ENCODE measurements around the gene PTPRG. TPM values are rescaled to one million over a fixed set of nuclear protein-coding genes. Genes with fewer than 3 reads are reported as not detected.

The PTPRG gene
- total RNA-seq, 2 experiments from 2014 or later = 0.13 to 0.70 TPM

DNA sequence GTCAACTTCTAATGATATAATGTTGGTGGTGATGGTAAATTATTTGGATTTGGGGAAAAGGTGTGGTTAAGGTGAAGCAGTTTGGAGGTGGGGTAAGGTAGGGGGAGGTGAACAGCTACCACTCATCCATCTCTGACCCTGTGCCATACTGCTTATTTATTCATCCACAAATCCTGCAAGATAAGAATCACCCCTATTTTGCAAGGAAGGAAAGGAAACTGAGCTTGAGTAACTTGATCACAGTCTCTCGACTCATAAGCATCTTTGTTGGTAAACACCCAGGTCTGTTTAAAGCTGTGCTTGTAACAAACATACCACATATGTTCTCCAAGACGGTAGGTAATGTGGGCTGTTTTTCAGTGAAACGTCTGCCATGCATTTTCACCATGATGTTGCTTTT is 67.3 kb downstream of the PTPRG start:
- H3K4me2 ChIP-seq (ENCODE audit: low read length) = no peak overlapping the region
- no peaks in the 10 kb centered on the region for H4K20me1 ChIP-seq (ENCODE audit: insufficient read depth, low read length)
- H3K79me2 ChIP-seq (ENCODE audit: insufficient read depth, low read depth, low read length) = no peaks in the 10 kb centered on the region
- TF ChIP-seq, protein P1, sequence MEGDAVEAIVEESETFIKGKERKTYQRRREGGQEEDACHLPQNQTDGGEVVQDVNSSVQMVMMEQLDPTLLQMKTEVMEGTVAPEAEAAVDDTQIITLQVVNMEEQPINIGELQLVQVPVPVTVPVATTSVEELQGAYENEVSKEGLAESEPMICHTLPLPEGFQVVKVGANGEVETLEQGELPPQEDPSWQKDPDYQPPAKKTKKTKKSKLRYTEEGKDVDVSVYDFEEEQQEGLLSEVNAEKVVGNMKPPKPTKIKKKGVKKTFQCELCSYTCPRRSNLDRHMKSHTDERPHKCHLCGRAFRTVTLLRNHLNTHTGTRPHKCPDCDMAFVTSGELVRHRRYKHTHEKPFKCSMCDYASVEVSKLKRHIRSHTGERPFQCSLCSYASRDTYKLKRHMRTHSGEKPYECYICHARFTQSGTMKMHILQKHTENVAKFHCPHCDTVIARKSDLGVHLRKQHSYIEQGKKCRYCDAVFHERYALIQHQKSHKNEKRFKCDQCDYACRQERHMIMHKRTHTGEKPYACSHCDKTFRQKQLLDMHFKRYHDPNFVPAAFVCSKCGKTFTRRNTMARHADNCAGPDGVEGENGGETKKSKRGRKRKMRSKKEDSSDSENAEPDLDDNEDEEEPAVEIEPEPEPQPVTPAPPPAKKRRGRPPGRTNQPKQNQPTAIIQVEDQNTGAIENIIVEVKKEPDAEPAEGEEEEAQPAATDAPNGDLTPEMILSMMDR (conservative IDR thresholded peaks at IDR 0.05; ENCODE audit: low read length) = no peak
- no peak for TF ChIP-seq EZH2phosphoT487 (IDR thresholded peaks at IDR 0.05; ENCODE audit: borderline replicate concordance, low read depth, low read length)
- no TSS peak for BruUV-seq (replicated peaks)
- no peaks in the 10 kb centered on the region for H3K9me2 ChIP-seq (ENCODE audit: insufficient read depth, low read length)
- no peak overlapping the region for H2AFZ ChIP-seq (ENCODE audit: low read length)
- ChIA-PET CTCF (ENCODE audit: unreplicated experiment) (no interaction called here), POLR2A (no interaction called here)
- no peak for DNase-seq (ENCODE audit: low spot score)
- no peaks in the 10 kb centered on the region for H3K36me3 ChIP-seq (ENCODE audit: insufficient read depth, low read length)
- no peak overlapping the region for H3K4me3 ChIP-seq (ENCODE audit: low read depth, low read length, poor library complexity, severe bottlenecking)
- intact Hi-C loops (cut with micrococcal nuclease; ENCODE audit: unreplicated experiment) = no loop called here
- H3K4me1 ChIP-seq (ENCODE audit: insufficient read depth, low read length, poor library complexity, severe bottlenecking) = peaks cover 26% of the 10 kb centered on the region
- no peak overlapping the region for H3K27ac ChIP-seq (ENCODE audit: low read depth, low read length, poor library complexity, severe bottlenecking)
- H3K9me3 ChIP-seq (ENCODE audit: low read length) = no peaks in the 10 kb centered on the region

DNA sequence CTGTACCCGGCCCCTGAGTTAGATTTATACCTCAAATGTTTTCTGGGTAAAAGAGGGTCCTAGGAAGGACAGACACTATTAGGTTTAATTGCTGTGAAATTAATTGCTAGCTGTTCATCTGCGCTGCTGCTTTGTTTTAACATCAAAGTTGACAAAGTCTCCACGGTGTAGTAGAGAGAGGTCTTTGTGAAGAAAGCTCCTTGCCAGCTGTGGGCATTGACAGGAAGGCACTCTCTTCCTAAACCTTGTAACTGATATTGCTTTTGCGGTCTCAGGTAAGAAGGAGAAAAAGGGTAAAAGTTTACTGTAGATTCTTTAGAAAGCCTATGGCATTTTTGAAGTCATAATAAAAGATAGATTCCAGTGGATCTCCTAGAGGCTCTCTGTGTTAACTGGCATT is 68.1 kb downstream of the PTPRG start:
- H3K4me1 ChIP-seq (ENCODE audit: insufficient read depth, low read length, poor library complexity, severe bottlenecking) = peaks cover 26% of the 10 kb centered on the region
- intact Hi-C loops (cut with micrococcal nuclease; ENCODE audit: unreplicated experiment) = no loop called here
- no peaks in the 10 kb centered on the region for H3K9me3 ChIP-seq (ENCODE audit: low read length)
- no peak overlapping the region for H3K27ac ChIP-seq (ENCODE audit: low read depth, low read length, poor library complexity, severe bottlenecking)
- no peaks in the 10 kb centered on the region for H3K9me2 ChIP-seq (ENCODE audit: insufficient read depth, low read length)
- H3K36me3 ChIP-seq (ENCODE audit: insufficient read depth, low read length) = no peaks in the 10 kb centered on the region
- CTCF ChIA-PET (ENCODE audit: unreplicated experiment) = no interaction called here
- TF ChIP-seq EZH2phosphoT487 (IDR thresholded peaks at IDR 0.05; ENCODE audit: borderline replicate concordance, low read depth, low read length) = no peak
- TF ChIP-seq, protein P1 (conservative IDR thresholded peaks at IDR 0.05; ENCODE audit: low read length) = no peak
- H4K20me1 ChIP-seq (ENCODE audit: insufficient read depth, low read length) = no peaks in the 10 kb centered on the region
- no peak for DNase-seq (ENCODE audit: low spot score)
- H3K4me2 ChIP-seq (ENCODE audit: low read length) = no peak overlapping the region
- BruUV-seq (replicated peaks) = no TSS peak
- H3K79me2 ChIP-seq (ENCODE audit: insufficient read depth, low read depth, low read length) = no peaks in the 10 kb centered on the region
- H2AFZ ChIP-seq (ENCODE audit: low read length) = no peak overlapping the region
- H3K4me3 ChIP-seq (ENCODE audit: low read depth, low read length, poor library complexity, severe bottlenecking) = no peak overlapping the region
- POLR2A ChIA-PET = no interaction called here

DNA sequence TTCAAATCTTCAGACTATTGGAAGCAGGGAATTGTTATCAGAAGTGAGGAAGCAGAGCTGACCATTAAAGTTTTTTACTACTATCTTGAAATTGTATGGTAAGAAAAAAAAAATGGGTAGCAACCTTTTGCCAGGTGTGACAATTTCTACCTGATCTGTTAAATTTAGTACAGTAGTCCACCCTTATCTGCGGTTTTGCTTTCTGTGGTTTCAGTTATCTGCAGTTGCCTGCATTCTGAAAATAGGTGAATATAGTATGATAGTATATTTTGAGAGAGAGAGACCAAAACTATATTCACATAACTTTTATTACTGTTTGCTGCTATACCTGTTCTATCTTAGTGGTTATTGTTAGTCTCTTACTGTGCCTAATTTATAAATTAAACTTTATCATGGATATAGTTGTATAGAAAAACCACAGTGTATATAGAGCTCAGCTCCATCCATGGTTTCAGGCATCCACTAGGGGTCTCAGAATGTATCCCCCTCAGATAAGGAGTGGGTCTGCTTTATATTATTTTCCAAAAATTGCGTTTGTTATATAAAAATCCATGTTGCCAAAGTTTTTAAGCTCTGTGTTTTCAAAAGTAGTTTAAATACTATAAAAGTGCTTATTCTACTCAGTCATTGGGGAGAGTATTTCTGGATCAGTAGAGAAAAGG is 69.9 kb downstream of the PTPRG start:
- ChIA-PET CTCF (ENCODE audit: unreplicated experiment) (interaction anchor here (0.6 kb wide), 1 partner anchor 16 kb away, joined by 3 read pairs; no protein-coding TSS in a partner anchor), POLR2A (interaction anchor here (0.5 kb wide), 1 partner anchor 154 kb away, joined by 3 read pairs; no protein-coding TSS in a partner anchor)
- TF ChIP-seq, protein P1 (conservative IDR thresholded peaks at IDR 0.05; ENCODE audit: low read length) = peak; percentile 66
- TF ChIP-seq EZH2phosphoT487 (IDR thresholded peaks at IDR 0.05; ENCODE audit: borderline replicate concordance, low read depth, low read length) = no peak
- Histone ChIP-seq H3K27ac (ENCODE audit: low read depth, low read length, poor library complexity, severe bottlenecking) (no peak overlapping the region), H3K4me2 (ENCODE audit: low read length) (peak overlapping the region; percentile 52), H3K9me2 (ENCODE audit: insufficient read depth, low read length) (no peaks in the 10 kb centered on the region), H2AFZ (ENCODE audit: low read length) (no peak overlapping the region), H3K9me3 (ENCODE audit: low read length) (no peaks in the 10 kb centered on the region), H3K36me3 (ENCODE audit: insufficient read depth, low read length) (no peaks in the 10 kb centered on the region), H3K79me2 (ENCODE audit: insufficient read depth, low read depth, low read length) (no peaks in the 10 kb centered on the region), H4K20me1 (ENCODE audit: insufficient read depth, low read length) (no peaks in the 10 kb centered on the region), H3K4me3 (ENCODE audit: low read depth, low read length, poor library complexity, severe bottlenecking) (peak overlapping the region; percentile 17), H3K4me1 (ENCODE audit: insufficient read depth, low read length, poor library complexity, severe bottlenecking) (peaks cover 26% of the 10 kb centered on the region)
- intact Hi-C loops (cut with micrococcal nuclease; ENCODE audit: unreplicated experiment) = no loop called here
- DNase-seq (ENCODE audit: low spot score) = peak; percentile 30
- no TSS peak for BruUV-seq (replicated peaks)
